Hepatocyte (in vitro differentiated cells): ENCODE measurements around the gene TTC28.

Experiments used
- CTCF ChIP-seq: fragments of 200-600 bp; sonication (generic); IDR thresholded peaks from 2 replicates; pipeline ENCODE4 v1.5.1; 2016; ENCODE audit warnings: antibody characterized with exemption, mild to moderate bottlenecking; ENCODE audit not compliant: poor library complexity
- EZH2 ChIP-seq: fragments of 200-600 bp; sonication (generic); IDR thresholded peaks from 2 replicates; pipeline ENCODE4 v1.6.1; 2016; ENCODE audit warnings: antibody characterized with exemption, mild to moderate bottlenecking, borderline replicate concordance
- EZH2phosphoT487 ChIP-seq: fragments of 200-600 bp; sonication (generic); IDR thresholded peaks from one replicate; pipeline ENCODE4 v1.6.1; 2018; ENCODE audit warnings: antibody characterized with exemption, mild to moderate bottlenecking, low read depth, moderate library complexity; ENCODE audit not compliant: unreplicated experiment, severe bottlenecking

GRCh38 chr22:27961182-27961581 lies 718.5 kb downstream of the TTC28 start:
- TF ChIP-seq CTCF (no peak), EZH2phosphoT487 (no peak), EZH2 (no peak)
